Measurements from ENCODE around the gene GAK. TPM values are rescaled to one million over a fixed set of nuclear protein-coding genes. Genes with fewer than 3 reads are reported as not detected.

Gene GAK
- total RNA-seq, 1 donor from 2014 or later: 130 TPM

- Histone ChIP-seq H3K9me3 (no peaks in the 10 kb centered on the region), H3K27ac (no peak overlapping the region), H3K4me3 (peak overlapping the region; percentile 88), H3K4me1 (peaks cover 32% of the 10 kb centered on the region), H3K27me3 (ENCODE audit: low read depth) (no peaks in the 10 kb centered on the region), H3K36me3 (no peaks in the 10 kb centered on the region)
- peak; percentile 72 for DNase-seq
- intact Hi-C loops (cut with DNase I): no loop called here
- ATAC-seq: peak; percentile 25 to 57
- TF ChIP-seq, protein P1, sequence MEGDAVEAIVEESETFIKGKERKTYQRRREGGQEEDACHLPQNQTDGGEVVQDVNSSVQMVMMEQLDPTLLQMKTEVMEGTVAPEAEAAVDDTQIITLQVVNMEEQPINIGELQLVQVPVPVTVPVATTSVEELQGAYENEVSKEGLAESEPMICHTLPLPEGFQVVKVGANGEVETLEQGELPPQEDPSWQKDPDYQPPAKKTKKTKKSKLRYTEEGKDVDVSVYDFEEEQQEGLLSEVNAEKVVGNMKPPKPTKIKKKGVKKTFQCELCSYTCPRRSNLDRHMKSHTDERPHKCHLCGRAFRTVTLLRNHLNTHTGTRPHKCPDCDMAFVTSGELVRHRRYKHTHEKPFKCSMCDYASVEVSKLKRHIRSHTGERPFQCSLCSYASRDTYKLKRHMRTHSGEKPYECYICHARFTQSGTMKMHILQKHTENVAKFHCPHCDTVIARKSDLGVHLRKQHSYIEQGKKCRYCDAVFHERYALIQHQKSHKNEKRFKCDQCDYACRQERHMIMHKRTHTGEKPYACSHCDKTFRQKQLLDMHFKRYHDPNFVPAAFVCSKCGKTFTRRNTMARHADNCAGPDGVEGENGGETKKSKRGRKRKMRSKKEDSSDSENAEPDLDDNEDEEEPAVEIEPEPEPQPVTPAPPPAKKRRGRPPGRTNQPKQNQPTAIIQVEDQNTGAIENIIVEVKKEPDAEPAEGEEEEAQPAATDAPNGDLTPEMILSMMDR (IDR thresholded peaks at IDR 0.05): no peak
Observed at GRCh38 chr4:972651-973424, 40.7 kb upstream of the GAK start.

DNA sequence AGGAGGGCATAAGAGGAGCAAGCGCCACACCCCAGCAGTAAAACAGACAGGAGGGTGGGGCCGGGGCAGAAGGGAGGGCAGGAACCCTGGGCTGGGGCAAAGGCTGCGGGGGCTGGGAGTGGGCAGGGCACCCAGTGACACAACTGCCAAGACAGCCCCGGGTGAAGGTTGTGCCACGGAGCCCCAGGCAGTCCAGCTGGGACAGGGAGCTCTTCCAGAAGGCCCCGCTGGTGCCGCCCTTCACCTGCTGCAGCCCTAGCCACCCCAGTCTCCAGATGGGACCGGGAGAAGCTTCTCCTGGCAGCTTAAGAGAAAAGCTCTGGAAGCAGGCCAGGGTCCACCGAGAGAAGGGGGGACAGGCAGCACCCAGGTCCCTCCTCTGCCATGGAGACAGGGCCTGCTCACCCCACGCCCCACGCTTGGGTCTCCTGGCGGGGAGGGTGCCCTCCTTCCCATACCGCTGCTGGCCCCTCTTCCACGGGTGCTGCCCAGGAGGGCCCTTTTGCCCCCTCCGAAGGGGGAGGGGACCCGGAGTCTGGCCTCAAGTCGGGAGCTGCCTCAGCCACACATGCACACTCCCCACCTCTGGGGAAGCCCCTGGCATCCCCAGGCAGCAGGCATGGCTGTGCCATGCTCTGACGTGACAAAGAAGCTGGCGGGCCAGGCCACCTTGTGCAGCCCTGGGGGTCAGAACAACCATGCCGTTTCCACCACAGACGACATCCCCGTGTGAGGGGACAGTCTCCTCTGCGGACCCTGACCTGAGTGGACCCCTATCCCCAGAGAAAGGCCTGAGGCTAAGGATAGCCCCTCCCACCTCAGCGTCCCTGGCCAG lies 39.8 kb upstream of the GAK start:
- TF ChIP-seq, protein P1 (IDR thresholded peaks at IDR 0.05): no peak
- Histone ChIP-seq H3K9me3 (no peaks in the 10 kb centered on the region), H3K36me3 (peaks cover under 1% of the 10 kb centered on the region), H3K4me3 (peak overlapping the region; percentile 88), H3K27me3 (ENCODE audit: low read depth) (no peaks in the 10 kb centered on the region), H3K4me1 (peaks cover 32% of the 10 kb centered on the region), H3K27ac (no peak overlapping the region)
- intact Hi-C loops (cut with DNase I): no loop called here
- ATAC-seq (no peak), DNase-seq (no peak)

GRCh38 chr4:970854-971520 lies 38.9 kb upstream of the GAK start:
- Histone ChIP-seq H3K9me3 (no peaks in the 10 kb centered on the region), H3K4me1 (peaks cover 32% of the 10 kb centered on the region), H3K27ac (no peak overlapping the region), H3K36me3 (peaks cover 10% of the 10 kb centered on the region), H3K27me3 (ENCODE audit: low read depth) (no peaks in the 10 kb centered on the region), H3K4me3 (no peak overlapping the region)
- intact Hi-C loops (cut with DNase I): no loop called here
- TF ChIP-seq, protein P1 (IDR thresholded peaks at IDR 0.05): no peak
- DNase-seq: no peak
- ATAC-seq: no peak

GRCh38 chr4:970046-970745 lies 38.1 kb upstream of the GAK start:
- no peak for DNase-seq
- ATAC-seq: no peak
- H3K27ac ChIP-seq: no peak overlapping the region
- H3K9me3 ChIP-seq: no peaks in the 10 kb centered on the region
- H3K36me3 ChIP-seq: peaks cover 18% of the 10 kb centered on the region
- H3K4me1 ChIP-seq: peaks cover 32% of the 10 kb centered on the region
- TF ChIP-seq, protein P1 (IDR thresholded peaks at IDR 0.05): no peak
- no peaks in the 10 kb centered on the region for H3K27me3 ChIP-seq (ENCODE audit: low read depth)
- intact Hi-C loops (cut with DNase I): no loop called here
- H3K4me3 ChIP-seq: no peak overlapping the region

All from lower lobe of right lung (tissue), 2 donors.